Hepatocyte (in vitro differentiated cells): ENCODE data around the gene ASCC2. TPM values are rescaled to one million over a fixed set of nuclear protein-coding genes. Genes with fewer than 3 reads are reported as not detected.

Source experiments
- DNase-seq: peaks from one replicate; pipeline ENCODE4 v3.0.0-alpha.2; 2016; ENCODE audit warnings: low spot score
- H2AFZ ChIP-seq: fragments of 200-600 bp; sonication (generic); 2 replicates; pipeline ENCODE4 v1.6.0; 2016; ENCODE audit warnings: antibody characterized with exemption, mild to moderate bottlenecking
- H3K27ac ChIP-seq: fragments of 200-600 bp; sonication (generic); 2 replicates; pipeline ENCODE4 v1.5.1; 2016; ENCODE audit warnings: mild to moderate bottlenecking
- H3K27me3 ChIP-seq: fragments of 200-600 bp; sonication (generic); 2 replicates; pipeline ENCODE4 v1.6.1; 2016
- H3K36me3 ChIP-seq: fragments of 200-600 bp; sonication (generic); replicated peaks from 2 replicates; pipeline ENCODE4 v1.5.1; 2016; ENCODE audit warnings: low read depth; ENCODE audit not compliant: insufficient read depth
- H3K4me1 ChIP-seq: fragments of 200-600 bp; sonication (generic); 2 replicates; pipeline ENCODE4 v1.5.1; 2016; ENCODE audit warnings: mild to moderate bottlenecking, moderate library complexity; ENCODE audit not compliant: insufficient read depth
- H3K4me2 ChIP-seq: fragments of 200-600 bp; sonication (generic); 2 replicates; pipeline ENCODE4 v1.6.0; 2016
- H3K4me3 ChIP-seq: fragments of 200-600 bp; sonication (generic); 2 replicates; pipeline ENCODE4 v1.5.1; 2016; ENCODE audit warnings: mild to moderate bottlenecking
- H3K79me2 ChIP-seq: fragments of 200-600 bp; sonication (generic); 2 replicates; pipeline ENCODE4 v1.6.0; 2017; ENCODE audit warnings: mild to moderate bottlenecking
- H3K9me2 ChIP-seq: fragments of 200-600 bp; sonication (generic); replicated peaks from 2 replicates; pipeline ENCODE4 v1.6.0; 2017; ENCODE audit warnings: mild to moderate bottlenecking; ENCODE audit not compliant: insufficient read depth
- H3K9me3 ChIP-seq: fragments of 200-600 bp; sonication (generic); 2 replicates; pipeline ENCODE4 v1.5.1; 2016; ENCODE audit warnings: low read depth, mild to moderate bottlenecking
- H4K20me1 ChIP-seq: fragments of 200-600 bp; sonication (generic); 2 replicates; pipeline ENCODE4 v1.6.0; 2016; ENCODE audit warnings: mild to moderate bottlenecking; ENCODE audit not compliant: insufficient read depth, poor library complexity, severe bottlenecking
- CTCF ChIP-seq: fragments of 200-600 bp; sonication (generic); IDR thresholded peaks from 2 replicates; pipeline ENCODE4 v1.5.1; 2016; ENCODE audit warnings: antibody characterized with exemption, mild to moderate bottlenecking; ENCODE audit not compliant: poor library complexity
- EZH2 ChIP-seq: fragments of 200-600 bp; sonication (generic); IDR thresholded peaks from 2 replicates; pipeline ENCODE4 v1.6.1; 2016; ENCODE audit warnings: antibody characterized with exemption, mild to moderate bottlenecking, borderline replicate concordance
- EZH2phosphoT487 ChIP-seq: fragments of 200-600 bp; sonication (generic); IDR thresholded peaks from one replicate; pipeline ENCODE4 v1.6.1; 2018; ENCODE audit warnings: antibody characterized with exemption, mild to moderate bottlenecking, low read depth, moderate library complexity; ENCODE audit not compliant: unreplicated experiment, severe bottlenecking
- WGBS: methylation state at CpG from one replicate; pipeline ENCODE4 v1.1.6; 2016; ENCODE audit warnings: low lambda C conversion rate; ENCODE audit errors: missing lambda C conversion rate; 5-methylcytosine and 5-hydroxymethylcytosine counted together
- polyA plus RNA-seq: library from polyadenylated mRNA; unstranded; fragments of >200 nt; fragmentation: Nextera tagmentation; extraction: Ambion mirVana; gene quantifications from 2 replicates; pipeline ENCODE4 v1.2.1, GENCODE V29; 2016
- total RNA-seq: library from RNA; depleted of rRNA; stranded (reverse); fragments of >200 nt; gene quantifications from 2 replicates; pipeline ENCODE4 v1.2.3, GENCODE V29; 2014

The ASCC2 gene
- total and polyA plus RNA-seq, 2 experiments from 2014 or later: 25.9 to 54.8 TPM

- H3K36me3 ChIP-seq: no peaks in the 10 kb centered on the region
- H3K27ac ChIP-seq: peak within 1 kb of the TSS; percentile 84
- no peaks in the 10 kb centered on the region for H3K9me2 ChIP-seq
- peaks cover 12% of the 10 kb centered on the region for H3K4me1 ChIP-seq
- WGBS: under 1% methylated on average over 32 of the region's 32 CpGs
- H3K79me2 ChIP-seq: peaks cover 41% of the 10 kb centered on the region
- H3K4me2 ChIP-seq: peak within 1 kb of the TSS; percentile 75
- no peaks in the 10 kb centered on the region for H4K20me1 ChIP-seq
- peak within 1 kb of the TSS; percentile 79 for H2AFZ ChIP-seq
- H3K27me3 ChIP-seq: no peaks in the 10 kb centered on the region
- H3K9me3 ChIP-seq: no peaks in the 10 kb centered on the region
- TF ChIP-seq EZH2: no peak
- TF ChIP-seq EZH2phosphoT487: no peak
- TF ChIP-seq CTCF: no peak
- H3K4me3 ChIP-seq: peak within 1 kb of the TSS; percentile 44
- DNase-seq: peak; percentile 97
Observed at GRCh38 chr22:29766632-29767170, 71.4 kb downstream of the ASCC2 start, which contains the start of gene ZMAT5. Gene ZMAT5 (minus strand): TSS chr22:29767007. CDS start chr22:29748544, 18,463 bp downstream.

GRCh38 chr22:29765905-29766631 is 72.0 kb downstream of the ASCC2 start:
- H3K4me2 ChIP-seq: peak overlapping the region; percentile 75
- H3K4me3 ChIP-seq: peak overlapping the region; percentile 42
- peak overlapping the region; percentile 84 for H3K27ac ChIP-seq
- H3K27me3 ChIP-seq: no peaks in the 10 kb centered on the region
- H3K4me1 ChIP-seq: peaks cover 12% of the 10 kb centered on the region
- peaks cover 41% of the 10 kb centered on the region for H3K79me2 ChIP-seq
- 59% methylated on average over 15 of the region's 15 CpGs for WGBS
- no peaks in the 10 kb centered on the region for H3K9me3 ChIP-seq
- peak; percentile 61 for DNase-seq
- no peaks in the 10 kb centered on the region for H3K9me2 ChIP-seq
- H4K20me1 ChIP-seq: no peaks in the 10 kb centered on the region
- TF ChIP-seq CTCF (no peak), EZH2 (no peak), EZH2phosphoT487 (no peak)
- no peaks in the 10 kb centered on the region for H3K36me3 ChIP-seq
- peak overlapping the region; percentile 69 for H2AFZ ChIP-seq

- Histone ChIP-seq H3K79me2 (peaks cover 14% of the 10 kb centered on the region), H3K4me3 (no peak overlapping the region)
- TF ChIP-seq EZH2 (no peak), CTCF (no peak), EZH2phosphoT487 (no peak)
Observed at GRCh38 chr22:29762263-29762662, 75.8 kb downstream of the ASCC2 start.

More at GRCh38 chr22:29762263-29762662, 75.8 kb downstream of the ASCC2 start:
- no peaks in the 10 kb centered on the region for H3K9me3 ChIP-seq
- H3K27ac ChIP-seq: no peak overlapping the region
- peaks cover 4% of the 10 kb centered on the region for H3K4me1 ChIP-seq
- no peaks in the 10 kb centered on the region for H3K36me3 ChIP-seq
- no peak overlapping the region for H3K4me2 ChIP-seq
- no peaks in the 10 kb centered on the region for H4K20me1 ChIP-seq
- 79% methylated on average over 15 of the region's 15 CpGs for WGBS
- no peaks in the 10 kb centered on the region for H3K27me3 ChIP-seq
- H3K9me2 ChIP-seq: no peaks in the 10 kb centered on the region
- no peak overlapping the region for H2AFZ ChIP-seq
- no peak for DNase-seq
